Amniotic epithelial cell (primary cell): ENCODE data around the gene LRRC36.
"Not testable (repeated sequence)": the region's sequence is repeated elsewhere in the genome, so short reads cannot be mapped to it uniquely, and the experiment has no call there.

Experiments used
- DNase-seq: peaks from one replicate; pipeline ENCODE4 v3.0.0-alpha.2; 2010; ENCODE audit warnings: low read depth

LRRC36 gene

DNA sequence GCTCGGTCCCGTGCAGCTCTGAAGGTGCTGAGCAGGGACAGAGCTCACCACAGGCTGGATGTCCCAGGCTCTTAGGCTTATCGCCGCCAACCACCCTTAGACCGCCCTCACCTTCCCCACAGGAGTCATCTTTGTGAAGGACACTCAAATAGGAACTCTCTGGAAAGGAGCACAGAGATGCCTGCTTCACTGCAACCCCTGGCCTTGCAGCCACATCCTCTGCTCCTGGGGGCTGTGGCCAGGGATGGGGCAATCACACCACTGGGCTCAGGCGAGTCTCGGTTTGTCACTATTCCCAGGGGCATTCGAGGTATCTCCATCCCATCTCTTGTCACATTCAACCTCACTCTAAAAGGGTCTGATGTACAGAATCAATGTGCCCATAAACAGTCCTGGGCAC, 78.7 kb downstream of the LRRC36 start:
- no peak for DNase-seq

DNA sequence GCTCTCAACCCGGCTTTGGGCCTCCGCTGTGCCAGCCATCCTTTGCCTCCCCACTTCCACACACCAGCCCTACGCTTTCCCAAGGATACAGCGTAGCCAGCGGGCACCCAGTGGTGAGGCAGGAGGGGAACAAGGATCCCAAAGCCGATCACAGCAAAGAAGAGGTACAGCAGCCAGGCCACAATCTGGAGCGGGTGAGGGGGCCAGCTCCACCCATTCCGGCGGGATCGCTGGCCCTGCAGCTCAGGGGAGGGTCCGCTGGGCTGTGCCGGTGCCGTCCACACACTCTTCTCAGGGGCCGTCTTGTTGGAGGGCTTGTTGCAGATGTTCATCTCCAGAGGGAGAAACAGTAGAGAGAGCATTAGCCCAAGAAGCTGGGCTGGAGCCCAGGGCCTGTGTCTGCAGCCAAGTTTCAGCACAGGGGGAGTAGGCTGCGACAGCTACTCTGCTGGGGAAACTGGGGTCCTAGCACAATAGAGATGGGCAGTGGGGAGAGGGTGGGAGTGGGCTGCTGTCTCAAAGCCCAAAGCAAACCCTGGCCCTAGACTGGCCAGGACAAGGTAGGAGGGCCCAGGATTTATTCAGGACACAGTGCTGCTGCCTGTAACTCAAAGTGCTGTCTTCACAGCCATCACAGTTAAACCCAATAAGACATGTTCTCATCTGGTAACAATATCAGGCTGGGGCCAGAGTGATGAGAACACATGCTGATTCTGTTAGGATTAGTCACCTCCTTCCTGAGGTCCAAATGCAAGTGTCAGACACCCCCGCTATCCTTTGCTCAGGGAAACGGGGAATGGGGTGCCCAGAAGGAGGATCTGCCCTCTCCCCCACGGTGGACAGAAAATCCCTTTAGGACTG, 79.7 kb downstream of the LRRC36 start:
- DNase-seq = peak; percentile 58

DNA sequence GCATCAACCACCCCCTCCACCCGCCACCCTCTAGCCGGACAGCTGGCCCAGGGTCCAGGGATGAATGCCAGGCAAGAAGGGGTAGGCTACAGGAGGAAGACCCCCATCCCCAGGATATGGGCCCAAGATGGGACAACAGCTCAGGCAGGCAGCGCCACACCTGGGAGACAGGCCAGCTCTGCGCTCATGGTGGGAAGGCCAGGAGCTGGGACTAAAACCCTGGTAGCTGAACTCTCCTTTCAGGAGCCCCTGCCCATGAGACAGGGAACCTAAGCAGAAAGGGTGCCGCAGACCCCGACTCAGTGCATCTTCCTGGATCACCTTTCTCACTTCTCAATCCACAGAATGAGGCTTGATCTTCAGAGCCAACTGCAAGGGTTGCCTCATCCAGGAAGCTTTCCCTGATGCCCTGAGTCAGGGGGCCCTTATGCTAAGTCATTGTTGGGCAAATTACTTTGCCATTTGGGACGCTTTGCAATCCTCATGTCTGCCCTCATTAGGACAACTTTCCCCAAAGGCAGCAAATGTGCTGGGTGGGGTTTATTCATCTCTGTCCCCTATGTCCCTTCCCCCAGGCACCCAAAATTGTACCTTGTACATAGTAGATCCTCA, 80.7 kb downstream of the LRRC36 start:
- no peak for DNase-seq

- DNase-seq = no peak
These were observed 81.3 kb downstream of the LRRC36 start for GRCh38 chr16:67407788-67408452.

DNA sequence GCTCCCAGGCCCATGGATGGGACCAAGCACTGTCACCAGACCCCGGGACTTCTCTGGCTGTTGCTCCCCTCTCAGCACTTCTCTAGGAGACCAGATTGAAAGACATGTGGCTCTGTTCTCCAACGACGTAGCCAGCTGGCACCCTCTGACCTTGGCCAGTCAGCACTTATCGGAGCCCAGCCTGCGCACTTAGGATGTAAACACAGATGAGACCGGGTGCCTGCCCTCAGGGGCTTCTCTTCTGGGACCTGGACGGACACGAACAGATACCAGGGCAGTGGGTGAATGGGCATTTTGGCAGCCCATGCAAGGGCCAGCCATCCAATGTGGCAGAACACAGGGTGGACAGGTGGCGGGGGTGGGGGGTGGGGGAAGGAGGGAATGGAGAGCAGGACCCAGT, 83.0 kb downstream of the LRRC36 start:
- no peak for DNase-seq

DNA sequence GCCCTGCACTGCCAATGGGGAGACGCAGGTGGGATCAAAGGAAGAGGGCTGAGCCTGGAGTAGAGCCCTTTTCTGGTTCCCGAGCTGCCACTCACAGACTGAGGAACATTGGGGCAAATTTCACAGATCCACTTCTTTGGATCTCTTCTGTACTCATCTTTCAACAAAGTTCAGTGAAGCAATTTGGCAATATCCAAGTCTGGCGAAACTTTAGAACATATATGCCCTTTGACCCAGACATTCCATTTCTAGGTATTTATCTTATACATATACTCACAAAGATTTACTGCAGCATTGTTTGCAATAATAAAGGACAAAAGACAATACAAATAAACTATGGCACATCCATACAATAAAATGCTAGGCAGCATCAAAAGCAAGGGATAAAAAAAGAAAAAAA, 84.7 kb downstream of the LRRC36 start:
- no peak for DNase-seq

GRCh38 chr16:67412294-67412693, 85.7 kb downstream of the LRRC36 start:
- DNase-seq = no peak

DNA sequence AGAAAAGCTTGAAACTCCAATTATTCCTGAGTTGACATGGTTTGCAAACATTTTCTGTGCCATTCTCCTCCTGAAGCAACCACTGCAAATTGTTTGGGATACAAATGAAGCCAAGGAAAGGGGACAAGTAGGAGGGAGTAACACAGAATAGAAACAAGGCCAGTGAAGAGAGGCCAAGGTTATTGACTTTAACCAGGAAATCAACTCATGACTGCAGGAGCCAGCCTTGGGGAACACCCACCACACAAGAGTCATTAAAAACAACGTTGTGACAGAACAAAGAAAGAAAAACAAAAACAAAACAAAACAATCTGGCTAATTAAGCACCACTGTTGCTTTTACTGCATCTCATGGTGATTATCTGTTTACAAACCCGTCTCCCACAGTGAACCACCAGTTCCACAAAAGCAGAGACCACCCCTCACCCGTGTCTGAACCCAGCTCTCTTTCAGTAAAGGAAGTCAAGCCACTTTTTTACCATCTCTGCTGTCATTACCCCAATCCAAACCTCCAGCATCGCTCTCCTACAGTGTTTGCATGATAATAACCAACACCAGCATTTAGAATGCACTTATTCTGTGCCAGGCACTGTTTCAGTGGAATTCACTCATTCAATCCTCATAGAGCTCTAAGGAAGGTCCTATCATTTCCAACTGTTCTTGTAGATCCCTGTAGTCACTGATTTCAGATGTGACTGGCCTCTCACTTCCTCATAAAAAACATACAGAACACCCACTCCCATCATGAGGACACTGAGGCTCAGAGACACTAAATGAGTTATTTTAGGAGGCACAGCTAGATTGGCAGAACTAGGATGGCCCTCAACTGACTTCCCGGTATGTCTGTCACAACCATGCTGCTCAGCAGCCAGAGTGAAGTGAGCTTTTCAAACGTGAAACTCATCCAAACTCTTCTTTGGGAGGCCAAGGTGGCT, 87.6 kb downstream of the LRRC36 start:
- no peak for DNase-seq

DNA sequence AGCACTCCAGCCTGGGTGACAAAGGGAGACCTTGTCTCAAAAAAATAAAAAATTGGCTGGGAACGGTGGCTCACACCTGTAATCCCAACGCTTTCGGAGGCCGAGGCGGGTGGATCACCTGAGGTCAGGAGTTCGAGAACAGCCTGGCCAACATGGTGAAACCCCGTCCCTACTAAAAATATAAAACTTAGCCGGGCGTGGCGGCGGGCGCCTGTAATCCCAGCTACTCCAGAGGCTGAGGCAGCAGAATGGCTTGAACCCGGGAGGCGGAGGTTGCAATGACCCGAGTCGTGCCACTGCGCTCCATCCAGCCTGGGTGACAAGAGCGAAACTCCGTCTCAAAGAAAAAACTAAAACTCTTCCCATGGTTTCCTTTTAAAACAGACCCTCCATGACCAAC, 88.8 kb downstream of the LRRC36 start:
- not testable (repeated sequence) for DNase-seq

DNA sequence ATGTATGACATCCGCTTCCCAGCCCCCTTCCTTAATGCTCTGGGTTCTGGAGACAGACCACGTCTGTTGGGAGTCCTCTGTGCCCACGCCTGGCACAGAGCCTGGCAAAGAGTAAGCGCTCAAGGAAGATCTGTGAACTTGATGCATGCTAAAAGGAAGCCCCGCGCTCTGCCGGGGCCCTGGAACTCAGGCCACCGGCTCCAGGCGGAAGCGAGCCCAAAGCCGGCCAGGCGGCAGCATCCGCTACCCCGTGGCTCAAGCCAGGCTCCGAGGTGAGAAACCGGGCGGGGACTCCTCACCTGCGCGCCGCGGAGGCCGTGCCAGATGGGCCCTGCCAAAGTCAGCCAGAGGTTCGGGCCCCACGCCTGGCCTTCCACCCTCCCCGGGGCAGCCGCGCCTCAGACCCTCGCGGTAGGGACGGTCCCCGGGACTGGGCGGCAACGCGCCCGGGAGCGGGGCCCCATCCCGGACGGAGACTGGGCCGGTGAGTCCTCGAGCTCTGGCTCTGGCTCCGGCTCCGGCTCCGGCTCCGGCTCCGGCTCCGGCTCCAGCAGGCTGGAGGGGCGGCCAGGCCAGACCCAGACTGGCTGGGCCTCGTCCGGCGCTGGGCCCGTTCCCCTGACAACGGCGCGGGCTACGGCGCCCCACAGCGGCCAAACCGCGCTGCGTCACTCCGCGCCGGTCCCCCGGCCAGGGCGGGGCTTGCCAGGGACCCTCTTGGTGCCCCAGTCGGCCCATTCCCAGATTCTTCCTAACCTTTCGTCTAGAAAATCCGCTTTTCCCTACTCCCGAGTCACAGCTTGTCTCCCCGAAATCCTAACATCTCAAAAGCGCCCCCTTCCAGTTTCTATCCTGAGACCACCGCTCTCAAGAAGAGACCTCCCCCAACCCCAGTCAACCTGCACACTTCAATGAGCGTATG, 89.5 kb downstream of the LRRC36 start, which contains the start of gene ZDHHC1:
Gene ZDHHC1 (minus strand): TSS at position 606 of the 922 bp plus-strand sequence. CDS start 8,702 bp downstream, outside the sequence.
- DNase-seq = peak; percentile 36

GRCh38 chr16:67417333-67418061, 90.9 kb downstream of the LRRC36 start:
- DNase-seq = no peak

DNA sequence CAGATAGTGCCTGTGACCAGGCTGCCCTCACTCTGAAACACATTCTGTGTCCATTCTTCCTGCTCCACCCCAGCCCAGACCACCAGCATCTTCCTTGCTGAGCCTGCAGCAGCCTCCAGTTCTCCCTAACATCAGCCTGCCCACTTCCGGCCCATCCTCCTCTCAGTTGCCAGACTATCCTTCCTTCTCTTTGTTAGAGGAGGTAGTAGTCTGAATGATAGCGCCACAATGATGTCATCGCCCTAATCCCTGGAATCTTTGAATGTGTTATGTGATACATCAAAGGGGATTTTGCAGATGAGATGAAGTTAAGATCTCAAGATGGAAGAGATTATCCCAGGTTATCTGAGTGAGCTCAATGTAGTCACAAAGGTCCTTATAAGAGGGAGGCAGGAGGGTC, 92.9 kb downstream of the LRRC36 start:
- peak; percentile 75 for DNase-seq

- no peak for DNase-seq
These were observed 93.3 kb downstream of the LRRC36 start for GRCh38 chr16:67419931-67420330.

GRCh38 chr16:67421030-67421429, 94.4 kb downstream of the LRRC36 start:
- no peak for DNase-seq

DNA sequence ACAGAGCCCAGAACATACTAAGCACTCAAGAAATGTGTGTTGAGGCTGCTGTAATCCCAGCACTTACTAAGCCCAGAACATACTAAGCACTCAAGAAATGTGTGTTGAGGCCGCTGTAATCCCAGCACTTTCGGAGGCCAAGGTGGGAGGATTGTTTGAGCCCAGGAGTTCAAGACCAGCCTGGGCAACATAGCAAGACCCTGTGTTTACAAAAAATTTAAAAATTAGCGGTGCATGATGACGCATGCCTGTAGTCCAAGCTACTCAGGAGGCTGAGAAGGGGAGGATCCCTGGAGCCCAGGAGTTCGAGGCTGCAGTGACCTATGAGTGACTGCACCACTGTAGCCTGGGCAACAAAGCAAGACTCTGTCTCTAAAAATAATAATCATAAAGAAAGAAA, 96.4 kb downstream of the LRRC36 start:
- no peak for DNase-seq

GRCh38 chr16:67423611-67424260, 97.1 kb downstream of the LRRC36 start:
- DNase-seq = no peak

DNA sequence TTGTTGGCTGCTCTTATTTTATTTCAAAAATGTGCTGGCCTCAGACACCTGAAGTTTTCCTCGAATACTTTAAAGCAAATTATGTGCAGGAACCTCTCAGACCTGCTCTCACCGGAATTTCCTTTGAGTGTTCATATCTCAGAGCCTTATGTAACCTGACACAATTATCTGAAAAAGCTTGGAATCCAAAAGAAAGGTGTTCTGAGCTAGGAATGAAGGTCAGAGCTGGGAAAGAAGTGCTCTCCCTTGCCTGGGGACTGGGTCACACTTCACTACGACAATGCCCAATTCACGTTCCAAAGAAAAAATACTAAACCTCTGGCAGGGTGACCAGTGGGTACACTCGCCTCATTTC, 97.6 kb downstream of the LRRC36 start:
- DNase-seq = no peak

DNA sequence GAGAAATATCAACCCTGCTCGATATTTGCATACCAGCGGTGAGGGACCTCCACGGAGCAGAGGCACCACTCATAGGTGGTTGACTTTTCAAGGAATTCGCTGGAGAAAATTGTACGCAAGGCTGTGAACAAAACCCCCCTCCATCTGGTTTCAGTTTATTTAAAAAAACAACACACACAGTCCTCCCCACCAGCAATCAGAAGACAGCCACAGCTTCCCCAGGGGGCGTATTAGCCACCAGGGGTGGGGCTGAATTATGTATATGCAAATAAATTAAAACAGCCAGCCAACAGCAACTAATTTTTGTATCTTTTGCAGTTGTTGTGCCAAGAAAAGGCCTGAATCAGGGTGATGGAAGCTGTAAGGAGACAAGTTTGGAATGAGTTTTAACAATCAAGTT, 98.4 kb downstream of the LRRC36 start:
- no peak for DNase-seq

DNA sequence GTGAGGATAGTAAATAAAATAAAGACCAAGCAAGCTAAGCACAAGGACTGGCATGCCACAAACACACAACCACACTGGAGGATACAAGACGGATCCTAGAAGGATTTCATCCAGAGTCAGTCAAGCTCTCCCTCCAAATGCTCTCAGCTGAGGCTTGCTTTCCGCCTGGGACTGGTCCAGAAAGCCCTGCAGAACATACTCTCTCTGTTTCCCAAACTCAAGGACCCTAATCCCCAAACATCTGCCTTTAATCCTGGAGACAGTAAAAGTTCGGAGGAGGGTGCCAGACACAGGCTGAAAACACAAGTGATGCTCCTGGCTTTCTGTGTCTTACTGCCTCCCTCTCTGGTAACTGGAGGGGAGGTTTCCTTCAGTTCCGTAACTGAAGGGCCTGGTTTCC, 99.0 kb downstream of the LRRC36 start:
- DNase-seq = no peak

DNA sequence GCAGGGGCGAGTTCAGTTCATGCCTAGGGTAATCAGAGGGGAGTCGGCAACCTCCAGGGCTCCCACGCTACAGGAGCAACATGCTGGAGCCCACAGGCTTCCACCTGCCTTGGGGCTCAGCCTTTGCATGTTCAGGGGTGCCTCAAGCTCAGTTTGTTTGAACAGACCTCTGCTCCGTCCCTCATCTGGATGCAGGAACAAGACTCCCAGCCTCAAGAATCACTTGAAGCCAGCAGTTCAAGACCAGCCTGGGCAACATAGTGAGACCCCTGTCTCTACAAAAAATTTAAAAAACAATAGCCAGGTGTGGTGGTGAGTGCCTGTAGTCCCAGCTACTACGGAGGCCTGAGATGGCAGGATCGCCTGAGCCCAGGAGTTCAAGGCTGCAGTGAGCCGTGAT, 99.4 kb downstream of the LRRC36 start:
- no peak for DNase-seq
